Amniotic stem cell (primary cell): Measurements from ENCODE around the gene SSX2IP.
"Not testable (repeated sequence)": the region's sequence is repeated elsewhere in the genome, so short reads cannot be mapped to it uniquely, and the experiment has no call there.

ENCODE experiments used
- DNase-seq: peaks from one replicate; lab custom pipeline; 2025; lab: John Stamatoyannopoulos, UW

SSX2IP gene

GRCh38 chr1:84677415-84678099, 12.7 kb downstream of the SSX2IP start:
- no peak for DNase-seq

GRCh38 chr1:84675631-84676030, 14.6 kb downstream of the SSX2IP start:
- DNase-seq, result no peak

- DNase-seq, result no peak
Observed at GRCh38 chr1:84675106-84675505, 15.2 kb downstream of the SSX2IP start.

- DNase-seq, result no peak
Observed at GRCh38 chr1:84674705-84675104, 15.6 kb downstream of the SSX2IP start.

- no peak for DNase-seq
Observed at GRCh38 chr1:84674021-84674420, 16.2 kb downstream of the SSX2IP start.

- DNase-seq, result no peak
Observed at GRCh38 chr1:84672080-84672854, 18.0 kb downstream of the SSX2IP start.

- DNase-seq, result no peak
Observed at GRCh38 chr1:84669831-84670230, 20.4 kb downstream of the SSX2IP start.

- DNase-seq, result no peak
Observed at GRCh38 chr1:84668185-84668584, 22.1 kb downstream of the SSX2IP start.

GRCh38 chr1:84665703-84666317, 24.5 kb downstream of the SSX2IP start:
- DNase-seq, result no peak

GRCh38 chr1:84653130-84653677, 37.1 kb downstream of the SSX2IP start:
- no peak for DNase-seq

GRCh38 chr1:84644472-84644871, 45.8 kb downstream of the SSX2IP start:
- DNase-seq, result no peak

GRCh38 chr1:84643183-84643582, 47.1 kb downstream of the SSX2IP start:
- no peak for DNase-seq

- no peak for DNase-seq
Observed at GRCh38 chr1:84642774-84643173, 47.5 kb downstream of the SSX2IP start.

GRCh38 chr1:84639731-84640130, 50.5 kb downstream of the SSX2IP start:
- not testable (repeated sequence) for DNase-seq

- no peak for DNase-seq
Observed at GRCh38 chr1:84635429-84635828, 54.8 kb downstream of the SSX2IP start.

- no peak for DNase-seq
Observed at GRCh38 chr1:84634536-84635205, 55.6 kb downstream of the SSX2IP start.

- peak; percentile 14 for DNase-seq
Observed at GRCh38 chr1:84632673-84633434, 57.4 kb downstream of the SSX2IP start.

GRCh38 chr1:84632137-84632536, 58.1 kb downstream of the SSX2IP start:
- no peak for DNase-seq

GRCh38 chr1:84624876-84625275, 65.4 kb downstream of the SSX2IP start:
- DNase-seq, result no peak

GRCh38 chr1:84621553-84621952, 68.7 kb downstream of the SSX2IP start:
- DNase-seq, result no peak

- DNase-seq, result no peak
Observed at GRCh38 chr1:84620720-84621313, 69.4 kb downstream of the SSX2IP start.
